D721Med (cell line): Measurements from ENCODE around the gene SPATA31A5.
"Not testable (repeated sequence)": the region's sequence is repeated elsewhere in the genome, so short reads cannot be mapped to it uniquely, and the experiment has no call there.

ENCODE experiments used
- DNase-seq: peaks from one replicate; pipeline ENCODE4 v3.0.0; 2011; ENCODE audit warnings: low spot score; ENCODE audit not compliant: insufficient read length
- FAIRE-seq: peaks from 2 replicates; lab custom pipeline; 2011; peaks lifted over from hg19 to GRCh38; lab: Jason Lieb, UNC

Gene SPATA31A5

GRCh38 chr9:60914107-60914506, at the start of gene SPATA31A5:
TSS of gene SPATA31A5 (plus strand) at chr9:60914407. CDS start at chr9:60914436, 29 bp downstream.
- DNase-seq: not testable (repeated sequence)

GRCh38 chr9:60962990-60963350, 48.8 kb downstream of the SPATA31A5 start:
- not testable (repeated sequence) for DNase-seq, FAIRE-seq

More at GRCh38 chr9:60914107-60914506, at the start of gene SPATA31A5:
- not testable (repeated sequence) for FAIRE-seq

GRCh38 chr9:60966382-60966781, 52.2 kb downstream of the SPATA31A5 start:
- DNase-seq, FAIRE-seq: not testable (repeated sequence)
